Upper lobe of left lung (tissue), 6 donors: ENCODE measurements around the gene LBH. TPM values are rescaled to one million over a fixed set of nuclear protein-coding genes. Genes with fewer than 3 reads are reported as not detected.

Experiments
- ATAC-seq, 2 donors: fragments of 200-7000 bp; cut with Tn5 transposase; one replicate each; pipeline ENCODE4 v1.9.1; 2022; ENCODE audit warnings: mild to moderate bottlenecking in 2 of 2, moderate library complexity in 2 of 2; ENCODE audit not compliant: low FRiP score in 2 of 2
- DNase-seq, 2 donors: peaks; one replicate each; pipeline ENCODE4 v3.0.0-alpha.2; 2019 to 2020
- H3K27ac ChIP-seq, 4 donors: fragments of 200-600 bp; sonication (generic); one replicate each; pipeline ENCODE4 v1.5.1; 2016 to 2019
- H3K27me3 ChIP-seq, 4 donors: fragments of 200-600 bp; sonication (generic); one replicate each; pipeline ENCODE4 v1.5.1; 2017 to 2019
- H3K36me3 ChIP-seq, 4 donors: fragments of 200-600 bp; sonication (generic); one replicate each; pipeline ENCODE4 v1.5.1; 2016 to 2019
- H3K4me1 ChIP-seq, 4 donors: fragments of 200-600 bp; sonication (generic); one replicate each; pipeline ENCODE4 v1.5.1; 2018 to 2019
- H3K4me3 ChIP-seq, 4 donors: fragments of 200-600 bp; sonication (generic); one replicate each; pipeline ENCODE4 v1.5.1; 2017 to 2019; ENCODE audit warnings: mild to moderate bottlenecking in 2 of 4, moderate library complexity in 1 of 4
- H3K9me3 ChIP-seq, 4 donors: fragments of 200-600 bp; sonication (generic); one replicate each; pipeline ENCODE4 v1.5.1; 2018 to 2019
- CTCF ChIP-seq, 6 experiments: fragments of 450-650 bp in 4 of 6; fragments of 200-600 bp in 2 of 6; sonication (generic) in 2 of 6; IDR thresholded peaks; one replicate each; pipeline ENCODE4 v1.5.1; 2016 to 2019; ENCODE audit warnings: antibody characterized with exemption in 6 of 6
- EP300 ChIP-seq, 4 donors: sonication (generic); formaldehyde crosslinking; IDR thresholded peaks; one replicate each; pipeline ENCODE4 v1.5.1; 2017; ENCODE audit warnings: antibody characterized with exemption in 4 of 4, control low read depth in 2 of 4
- POLR2A ChIP-seq, 4 donors: fragments of 450-650 bp; IDR thresholded peaks; one replicate each; pipeline ENCODE4 v1.5.1; 2016 to 2017; ENCODE audit warnings: antibody characterized with exemption in 4 of 4, mild to moderate bottlenecking in 2 of 4
- POLR2AphosphoS5 ChIP-seq, 2 donors: sonication (generic); formaldehyde crosslinking; IDR thresholded peaks; one replicate each; pipeline ENCODE4 v1.5.1; 2017; ENCODE audit warnings: antibody characterized with exemption in 2 of 2
- WGBS, 2 donors: methylation state at CpG; one replicate each; pipeline ENCODE4 v1.1.5; 2017 to 2018; 5-methylcytosine and 5-hydroxymethylcytosine counted together
- total RNA-seq, 6 donors: library from RNA; depleted of rRNA in 4 of 6; stranded (reverse); fragments of >200 nt in 4 of 6; gene quantifications; one replicate each; pipeline versions ENCODE4 v1.1.0 to v1.2.1, GENCODE V29; 2016 to 2021
- donor health status: DM: no; HTN: no; CAD: no; lungs with moderate emphysema.
- donor health status: DM: no; HTN: yes; CAD: no; lungs with severe emphysema.

Gene LBH
- 100 to 1,000 TPM in 4 of 6 donors, 10 to 100 TPM in 2; 45.6 to 270 (median 154) TPM for total RNA-seq

GRCh38 chr2:30231212-30231995 lies at the start of gene LBH:
TSS of gene LBH (plus strand) at chr2:30231534. CDS start at chr2:30231739, 205 bp downstream.
- peak; percentile 81 to 96 for DNase-seq

DNA sequence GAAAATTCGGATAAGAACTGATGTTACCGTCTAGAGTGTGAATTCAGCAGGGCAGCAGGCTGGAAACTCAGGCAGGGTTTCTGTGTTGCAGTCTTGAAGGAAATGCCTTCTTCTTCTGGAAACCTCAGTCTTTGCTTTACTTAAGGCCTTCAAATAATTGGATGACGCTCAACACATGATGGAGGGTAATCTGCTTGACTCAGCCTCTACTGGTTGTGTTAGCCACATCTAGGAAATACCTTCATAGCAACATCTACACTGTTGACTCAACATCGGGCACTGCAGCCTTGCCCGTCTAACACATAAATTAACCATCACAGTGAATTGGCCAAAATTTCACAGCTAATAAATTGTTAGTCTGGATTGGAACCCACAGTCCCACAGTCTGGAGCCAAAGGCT lies 47.3 kb upstream of the LBH start:
- no peaks in the 10 kb centered on the region for H3K9me3 ChIP-seq
- no peaks in the 10 kb centered on the region for H3K27me3 ChIP-seq
- H3K4me1 ChIP-seq, result peaks cover 0 to 4% (median 2%) of the 10 kb centered on the region in 4 donors
- ATAC-seq (no peak), DNase-seq (no peak)
- no peak overlapping the region for H3K27ac ChIP-seq
- H3K36me3 ChIP-seq, result no peaks in the 10 kb centered on the region
- 93 to 94% methylated on average over 5 of the region's 5 CpGs for WGBS, 2 donors
- TF ChIP-seq CTCF (IDR thresholded peaks at IDR 0.05) (no peak), POLR2A (IDR thresholded peaks at IDR 0.05) (no peak), EP300 (IDR thresholded peaks at IDR 0.05) (no peak), POLR2AphosphoS5 (IDR thresholded peaks at IDR 0.05) (no peak)
- no peak overlapping the region for H3K4me3 ChIP-seq

More at GRCh38 chr2:30231212-30231995, at the start of gene LBH:
- Histone ChIP-seq H3K27me3 (no peaks in the 10 kb centered on the region), H3K4me3 (peak within 1 kb of the TSS; percentile 59 to 90 (median 77)), H3K27ac (peak within 1 kb of the TSS; percentile 87 to 93 (median 90)), H3K9me3 (no peaks in the 10 kb centered on the region), H3K36me3 (peaks cover 0 to 22% (median 0%) of the 10 kb centered on the region in 4 donors), H3K4me1 (peaks cover 11 to 46% (median 29%) of the 10 kb centered on the region in 4 donors)
- ATAC-seq, result peak; percentile 79 to 93
- TF ChIP-seq CTCF (IDR thresholded peaks at IDR 0.05) (peak in 2 of 6 experiments; percentile 4 to 7), EP300 (IDR thresholded peaks at IDR 0.05) (peak in 1 of 4 donors; percentile 50), POLR2AphosphoS5 (IDR thresholded peaks at IDR 0.05) (peak; percentile 90 to 98), POLR2A (IDR thresholded peaks at IDR 0.05) (peak; percentile 68 to 98 (median 98))
- WGBS, 2 donors, result 0 to 1% methylated on average over 1 to 38 of the region's 92 CpGs

DNA sequence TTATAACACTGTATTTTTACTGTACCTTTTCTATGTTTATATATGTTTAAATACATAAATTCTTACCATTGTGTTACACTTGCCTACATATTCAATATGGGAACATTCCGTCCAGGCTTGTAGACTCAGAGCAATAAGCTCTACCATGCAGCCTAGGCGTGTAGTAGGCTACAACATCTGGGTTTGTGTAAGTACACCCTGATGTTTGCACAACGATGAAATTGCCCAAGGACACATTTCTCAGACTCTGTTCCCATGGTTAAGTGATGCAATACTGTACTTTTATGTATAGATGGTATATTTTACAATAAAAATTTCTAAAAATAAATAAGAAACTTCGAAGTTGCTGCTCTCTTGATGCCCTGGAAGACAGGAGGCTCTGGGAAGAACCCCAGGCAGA lies 46.2 kb upstream of the LBH start:
- no peaks in the 10 kb centered on the region for H3K9me3 ChIP-seq
- no peak overlapping the region for H3K4me3 ChIP-seq
- ATAC-seq, result no peak
- no peaks in the 10 kb centered on the region for H3K27me3 ChIP-seq
- TF ChIP-seq POLR2A (IDR thresholded peaks at IDR 0.05) (no peak), EP300 (IDR thresholded peaks at IDR 0.05) (no peak), POLR2AphosphoS5 (IDR thresholded peaks at IDR 0.05) (no peak), CTCF (IDR thresholded peaks at IDR 0.05) (no peak)
- H3K36me3 ChIP-seq, result no peaks in the 10 kb centered on the region
- H3K4me1 ChIP-seq, result no peaks in the 10 kb centered on the region
- no peak overlapping the region for H3K27ac ChIP-seq
- no peak for DNase-seq
- 49 to 59% methylated on average over 4 of the region's 4 CpGs for WGBS, 2 donors

DNA sequence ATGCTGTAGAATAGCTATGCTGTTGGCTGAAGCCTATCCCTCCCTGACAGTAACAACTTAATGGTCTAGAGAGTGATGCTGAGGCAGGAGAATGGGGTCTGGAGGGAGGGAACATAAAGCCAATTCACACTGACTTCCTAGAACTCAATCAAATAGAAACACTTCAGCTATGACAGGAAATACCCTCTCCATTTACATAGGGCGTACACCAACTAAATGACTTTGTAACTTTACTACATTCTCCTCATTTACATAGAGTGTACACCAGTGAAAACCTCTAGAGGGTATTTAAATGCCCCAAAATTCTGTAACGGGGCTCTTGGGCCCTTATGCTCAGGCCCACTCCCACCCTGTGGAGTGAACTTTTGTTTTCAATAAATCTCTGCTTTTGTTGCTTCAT lies 43.0 kb upstream of the LBH start:
- H3K27ac ChIP-seq, result no peak overlapping the region
- no peaks in the 10 kb centered on the region for H3K36me3 ChIP-seq
- TF ChIP-seq POLR2AphosphoS5 (IDR thresholded peaks at IDR 0.05), result no peak
- no peak for TF ChIP-seq CTCF (IDR thresholded peaks at IDR 0.05)
- no peak for TF ChIP-seq POLR2A (IDR thresholded peaks at IDR 0.05)
- no peak for TF ChIP-seq EP300 (IDR thresholded peaks at IDR 0.05)
- no peaks in the 10 kb centered on the region for H3K4me1 ChIP-seq
- H3K27me3 ChIP-seq, result no peaks in the 10 kb centered on the region
- H3K4me3 ChIP-seq, result no peak overlapping the region
- DNase-seq (no peak), ATAC-seq (no peak)
- H3K9me3 ChIP-seq, result no peaks in the 10 kb centered on the region
- WGBS, 2 donors, result 88 to 91% methylated on average over 2 of the region's 2 CpGs
